CD4-positive, alpha-beta T cell treated with Interleukin-1 beta for 1 hour (primary cell): Measurements from ENCODE around the gene MED16.

Source experiments
- DNase-seq, 2 donors: peaks; one replicate each; pipeline ENCODE4 v3.0.0-alpha.2; 2020 to 2022

Gene MED16

GRCh38 chr19:927351-927779 lies 34.4 kb upstream of the MED16 start:
- no peak for DNase-seq

- peak in 1 of 2 donors; percentile 54 for DNase-seq
Observed at GRCh38 chr19:926589-927350, 33.8 kb upstream of the MED16 start.

- DNase-seq, result no peak
Observed at GRCh38 chr19:926323-926588, 33.3 kb upstream of the MED16 start.

- peak; percentile 71 to 80 for DNase-seq
Observed at GRCh38 chr19:925526-926322, 32.7 kb upstream of the MED16 start, which contains the start of gene ARID3A. TSS of gene ARID3A (plus strand) at chr19:926035. CDS start at chr19:929529, 3,494 bp downstream.

- DNase-seq, result peak; percentile 64 to 76
Observed at GRCh38 chr19:925087-925525, 32.1 kb upstream of the MED16 start.

- no peak for DNase-seq
Observed at GRCh38 chr19:924553-925086, 31.6 kb upstream of the MED16 start.

- peak; percentile 75 to 82 for DNase-seq
Observed at GRCh38 chr19:920051-920864, 27.3 kb upstream of the MED16 start.

- DNase-seq, result peak in 1 of 2 donors; percentile 45
Observed at GRCh38 chr19:919199-920050, 26.4 kb upstream of the MED16 start.

- DNase-seq, result no peak
Observed at GRCh38 chr19:918481-919198, 25.7 kb upstream of the MED16 start.

- DNase-seq, result no peak
Observed at GRCh38 chr19:918152-918437, 25.1 kb upstream of the MED16 start.

GRCh38 chr19:917323-918151 lies 24.6 kb upstream of the MED16 start, which contains the start of gene KISS1R:
TSS of gene KISS1R (plus strand) at chr19:917333. CDS start at chr19:917503, 170 bp downstream.
- DNase-seq, result peak; percentile 58 to 82

GRCh38 chr19:916645-917322 lies 23.8 kb upstream of the MED16 start:
- no peak for DNase-seq

- peak; percentile 87 to 90 for DNase-seq
Observed at GRCh38 chr19:913080-913748, 20.2 kb upstream of the MED16 start, which contains the start of gene R3HDM4. TSS of gene R3HDM4 (minus strand) at chr19:913219. CDS start at chr19:913157, 62 bp downstream.

GRCh38 chr19:912181-913079 lies 19.4 kb upstream of the MED16 start:
- peak; percentile 53 to 56 for DNase-seq

GRCh38 chr19:911197-912033 lies 18.4 kb upstream of the MED16 start:
- no peak for DNase-seq

- DNase-seq, result peak; percentile 38 to 77
Observed at GRCh38 chr19:907183-907853, 14.3 kb upstream of the MED16 start.
